NCI-H2227 (cell line): ENCODE measurements around the gene PAX7.
"Not testable (repeated sequence)": the region's sequence is repeated elsewhere in the genome, so short reads cannot be mapped to it uniquely, and the experiment has no call there.

Experiments
- DNase-seq: peaks from one replicate; lab custom pipeline; 2025; ENCODE audit not compliant: unreplicated experiment; lab: John Stamatoyannopoulos, UW

Gene PAX7

DNA sequence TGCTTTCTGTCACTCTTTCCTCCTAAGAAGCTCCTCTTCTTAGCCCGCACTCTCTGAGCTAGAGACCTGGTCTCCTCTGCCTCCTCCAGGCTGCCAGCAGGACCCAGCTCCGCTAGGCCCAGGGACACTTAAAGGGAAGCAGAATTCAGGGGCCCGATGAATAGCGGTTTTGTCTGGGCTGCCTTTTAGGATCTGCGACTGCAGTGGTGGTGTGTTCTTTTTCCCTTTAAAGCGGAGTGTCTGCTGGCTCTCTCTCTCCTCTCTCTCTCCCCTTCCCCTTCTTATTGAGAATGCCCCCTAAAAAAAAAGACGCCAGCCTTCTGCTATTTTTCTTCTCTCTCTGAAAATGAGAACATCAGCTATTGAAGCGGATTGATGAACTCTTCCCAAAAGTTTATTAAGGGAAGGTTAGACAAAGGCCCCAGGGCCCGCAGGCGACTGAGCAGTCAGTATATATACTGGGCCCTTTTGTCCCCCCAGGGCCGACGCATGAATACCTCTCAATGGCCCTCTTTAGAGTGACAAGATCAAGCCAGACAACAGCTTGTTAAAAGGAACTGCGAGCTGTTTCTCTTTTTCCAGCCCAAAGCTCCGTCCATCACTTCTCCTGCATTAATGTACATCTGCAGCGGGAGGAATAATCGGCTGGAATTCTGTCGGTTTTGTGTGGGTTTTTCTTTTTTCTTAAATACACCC is 27.0 kb downstream of the PAX7 start:
- DNase-seq, result no peak

DNA sequence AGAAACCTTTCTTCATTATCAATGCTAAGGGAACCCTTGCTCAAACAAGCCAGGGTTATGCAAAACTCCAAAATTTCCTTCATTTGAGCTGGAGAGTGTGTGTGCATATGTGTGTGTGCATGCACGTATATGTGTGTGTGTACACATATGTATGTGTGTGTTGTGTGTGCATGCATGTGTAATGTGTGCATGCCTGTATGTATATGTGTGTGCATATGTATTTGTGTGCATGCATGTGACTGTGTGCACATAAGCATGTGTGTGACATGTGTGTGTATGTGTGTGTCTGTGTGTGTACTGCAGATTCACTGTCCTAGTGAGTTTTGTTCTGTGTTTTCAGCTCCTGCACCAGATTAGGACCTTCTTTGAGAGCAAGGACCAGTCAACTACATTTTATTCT is 28.2 kb downstream of the PAX7 start:
- DNase-seq, result no peak

DNA sequence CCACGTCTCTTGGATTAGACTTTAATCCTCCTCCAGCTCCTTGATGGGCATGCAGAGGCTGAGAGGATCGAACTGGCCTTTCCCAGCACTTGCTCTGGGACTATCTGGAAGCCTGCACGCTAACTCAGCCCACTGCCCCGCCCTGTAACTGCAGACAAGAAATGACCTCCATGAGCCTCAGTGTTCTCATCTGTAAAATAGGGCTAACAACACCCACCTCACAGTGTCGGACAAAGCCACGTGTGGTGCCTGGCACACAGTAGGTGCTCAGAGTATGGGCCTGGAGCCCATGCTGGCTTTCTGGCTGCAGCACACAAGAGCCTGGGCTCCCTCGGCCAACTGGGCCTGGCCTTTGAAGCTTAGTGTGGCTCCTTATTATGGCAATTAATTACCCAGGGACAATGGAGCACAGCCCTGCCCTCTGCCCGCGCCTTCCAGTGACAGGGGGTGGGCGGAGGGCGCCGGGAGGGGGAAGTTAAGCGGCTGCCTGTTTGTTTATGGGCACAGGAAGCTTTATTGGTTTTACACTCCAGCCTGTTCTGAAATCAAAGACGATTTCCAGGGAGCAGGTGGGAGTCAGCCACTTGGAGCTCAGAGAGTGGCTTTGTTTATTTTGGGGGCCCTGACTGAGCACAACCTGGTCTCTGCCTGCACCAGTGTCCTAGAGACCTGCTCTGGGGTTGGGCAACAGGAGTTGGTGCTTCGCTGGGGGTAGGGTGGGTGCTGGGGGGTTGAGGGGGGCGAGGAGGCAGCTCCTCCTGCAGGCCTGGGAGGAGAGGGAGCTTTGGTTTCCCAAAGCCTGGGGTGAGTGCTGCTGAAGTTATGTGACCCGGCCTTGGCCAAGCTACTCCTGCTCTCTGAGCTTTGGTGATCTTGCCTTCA is 31.0 kb downstream of the PAX7 start:
- DNase-seq, result no peak

DNA sequence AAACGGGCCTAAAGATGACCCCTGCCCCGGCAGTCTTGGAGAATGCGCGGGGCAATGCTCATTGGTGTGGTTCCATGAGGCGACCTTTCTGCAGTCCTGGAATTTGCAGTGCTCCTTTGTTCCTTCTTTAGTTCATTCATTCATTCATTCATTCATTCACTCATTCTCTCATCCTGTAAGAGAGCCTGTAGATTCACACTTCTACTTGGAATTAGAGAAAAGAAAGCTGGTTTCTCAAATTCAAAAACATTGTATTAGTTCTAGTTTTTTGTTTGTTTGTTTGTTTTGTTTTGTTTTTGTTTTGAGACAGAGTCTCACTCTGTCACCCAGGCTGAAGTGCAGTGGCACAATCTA is 31.6 kb downstream of the PAX7 start:
- DNase-seq, result no peak

DNA sequence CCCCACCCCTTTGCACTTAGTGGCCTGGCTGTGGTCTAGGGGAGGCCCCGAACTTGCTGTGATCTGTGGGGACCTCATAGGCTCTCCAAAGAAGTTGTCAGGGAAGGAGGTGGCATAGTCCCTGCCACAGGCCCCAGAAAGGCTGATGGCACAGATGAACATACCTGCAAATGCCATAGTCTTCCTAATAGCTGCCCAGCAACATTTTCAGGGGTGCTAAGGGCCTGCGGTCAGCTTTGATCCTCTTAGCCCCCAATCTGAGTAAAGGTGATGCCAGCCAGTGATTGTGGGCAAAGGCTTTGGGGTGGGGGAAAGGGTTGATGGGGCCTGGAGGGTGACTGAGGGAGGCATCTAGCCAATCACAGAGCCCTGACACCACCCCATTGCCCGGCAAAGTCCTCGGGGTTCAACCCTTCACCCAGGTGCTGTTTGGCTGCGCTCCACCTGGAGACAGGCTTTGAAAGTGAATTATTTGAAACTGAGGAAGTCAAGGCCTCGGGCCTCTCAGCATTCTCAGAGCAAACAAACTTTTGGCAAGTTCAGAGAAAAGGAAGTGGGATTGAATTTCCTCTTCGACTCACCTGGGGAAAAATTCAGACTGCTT is 35.8 kb downstream of the PAX7 start:
- no peak for DNase-seq

DNA sequence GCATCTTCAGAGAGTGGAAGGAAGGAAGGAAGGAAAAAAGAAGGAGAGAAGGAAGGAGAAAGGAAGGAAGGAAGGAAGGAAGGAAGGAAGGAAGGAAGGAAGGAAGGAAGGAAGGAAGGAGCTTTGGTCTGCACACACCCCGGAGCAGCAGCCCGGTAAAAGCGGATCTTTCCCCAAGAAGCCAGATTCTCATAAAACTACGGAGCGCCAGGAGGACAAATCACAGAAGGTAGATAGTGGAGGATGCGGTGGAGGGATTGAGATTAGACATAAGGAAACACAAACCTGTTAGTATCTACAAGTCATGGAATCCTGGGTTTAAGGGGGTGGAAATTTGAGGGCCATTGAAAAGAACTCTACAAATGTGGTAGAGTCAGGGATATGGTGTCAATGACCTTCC is 36.7 kb downstream of the PAX7 start:
- no peak for DNase-seq

DNA sequence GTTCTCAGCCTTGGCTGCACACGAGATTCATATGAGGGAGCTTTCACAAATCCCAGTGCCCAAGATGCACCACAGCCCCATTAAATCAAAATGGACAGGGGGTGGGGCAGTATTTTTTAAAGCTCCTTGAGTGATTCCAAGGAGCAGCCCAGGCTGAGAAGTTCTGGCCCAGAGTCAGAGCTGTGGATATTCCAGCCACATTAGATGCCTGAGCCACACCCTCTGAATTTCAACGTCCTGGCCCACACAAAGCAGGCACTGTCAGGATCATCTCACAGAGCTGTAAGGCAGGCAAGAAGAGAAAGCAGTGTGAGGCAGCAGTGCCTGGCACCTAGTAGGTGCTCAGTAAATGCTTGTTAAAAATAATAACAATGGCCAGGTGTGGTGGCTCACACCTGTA is 37.4 kb downstream of the PAX7 start:
- DNase-seq, result no peak

DNA sequence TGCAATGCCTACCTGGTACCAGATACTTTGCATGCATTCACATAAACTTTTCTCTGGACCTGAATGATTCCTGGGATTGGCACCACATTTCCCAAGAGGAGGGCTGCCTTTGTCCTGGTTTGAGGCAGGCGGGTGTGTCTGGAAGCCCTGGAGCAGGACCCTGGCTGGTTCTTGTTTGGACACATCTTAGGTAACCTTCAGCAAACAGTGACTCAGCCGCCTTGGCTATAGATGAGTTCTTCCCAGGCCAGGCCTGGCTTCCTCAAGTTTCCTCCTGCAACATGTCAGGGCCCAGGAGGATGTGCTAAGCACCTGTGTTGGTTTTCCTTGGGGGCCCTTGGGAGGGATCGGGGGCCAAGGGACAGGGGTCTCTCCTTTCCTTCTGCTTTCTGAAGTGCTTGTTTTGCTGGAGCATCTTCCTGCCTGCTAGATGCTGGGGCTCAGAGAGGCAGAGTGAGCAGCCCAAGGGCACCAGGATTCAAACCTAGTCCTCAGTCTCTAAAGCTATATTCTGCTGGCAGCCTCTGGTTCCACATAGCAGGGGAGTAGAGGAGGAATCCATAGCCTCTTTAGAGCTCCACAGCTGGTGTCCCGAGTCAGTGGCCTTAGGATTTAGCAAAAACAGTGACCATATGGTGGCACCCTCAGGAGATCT is 38.2 kb downstream of the PAX7 start:
- DNase-seq, result no peak

DNA sequence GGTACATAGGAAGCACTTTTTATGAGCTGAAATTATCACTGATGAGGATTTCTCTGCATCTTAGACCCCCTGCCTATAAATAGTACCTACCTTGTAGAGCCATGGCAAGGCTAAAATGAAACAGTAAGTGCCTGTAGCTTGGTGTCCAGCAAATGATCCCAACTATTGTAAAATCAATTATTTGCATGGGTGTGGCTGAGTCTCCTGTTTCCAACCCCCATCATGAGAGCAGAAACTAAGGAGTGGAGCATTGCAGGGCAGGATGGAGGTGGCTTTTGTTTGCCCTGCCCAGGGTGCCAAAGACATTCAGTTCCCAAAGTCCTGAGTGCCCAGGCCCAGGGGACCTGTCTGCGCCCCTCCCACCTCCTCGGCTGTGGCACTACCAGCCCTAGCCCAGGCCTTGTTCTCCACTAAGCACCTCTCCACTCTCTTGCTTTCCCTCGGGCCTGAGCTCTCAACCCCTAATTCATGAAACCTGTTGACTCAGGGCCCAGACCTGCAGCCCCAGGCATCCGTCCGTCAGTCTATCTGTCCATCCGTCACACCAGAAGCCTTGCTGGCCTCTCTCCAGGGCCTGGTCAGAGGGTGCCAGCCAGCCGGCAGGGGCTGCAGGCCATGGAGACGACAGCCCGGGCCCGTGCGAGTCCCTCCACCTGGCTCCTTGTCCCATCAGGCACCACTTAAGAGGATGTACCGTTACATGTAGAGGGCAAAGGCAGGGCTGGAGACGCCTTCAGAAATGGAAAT is 39.6 kb downstream of the PAX7 start:
- no peak for DNase-seq

DNA sequence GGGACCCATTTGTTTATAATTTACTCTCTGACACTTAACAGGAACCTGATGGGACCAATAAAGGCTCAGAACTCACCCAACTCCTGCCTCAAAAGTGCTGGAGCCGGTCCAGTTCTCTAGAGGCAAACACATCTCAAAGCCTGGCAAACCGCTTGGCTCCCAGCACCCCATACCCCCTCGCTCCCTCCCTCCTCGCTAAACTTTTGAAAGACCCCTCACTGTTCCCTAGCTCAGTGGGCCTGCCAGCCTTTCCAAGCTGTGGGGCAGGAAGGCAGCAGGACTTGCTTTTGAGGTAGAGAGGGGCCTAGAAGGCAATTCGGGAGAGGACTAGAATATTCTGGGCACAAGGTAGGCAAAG is 40.2 kb downstream of the PAX7 start:
- no peak for DNase-seq

DNA sequence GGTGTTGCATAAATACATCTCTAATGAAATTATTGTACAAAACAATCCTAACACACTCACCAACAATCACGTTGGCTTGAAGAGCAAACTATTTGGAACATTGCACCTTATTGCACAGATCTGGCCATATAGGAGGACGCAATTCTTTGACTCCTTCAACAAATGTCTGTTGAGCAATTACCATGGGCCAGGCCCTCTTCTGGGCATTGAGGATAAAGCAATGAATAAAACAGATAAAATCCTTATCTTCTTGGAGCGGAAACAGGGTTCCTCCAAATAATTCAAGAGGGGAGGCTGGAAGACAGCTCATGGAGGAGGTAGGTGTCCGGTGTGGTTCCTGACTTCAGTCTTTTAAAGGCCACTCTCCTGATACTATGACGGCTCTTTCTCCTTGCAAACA is 43.3 kb downstream of the PAX7 start:
- DNase-seq, result no peak

DNA sequence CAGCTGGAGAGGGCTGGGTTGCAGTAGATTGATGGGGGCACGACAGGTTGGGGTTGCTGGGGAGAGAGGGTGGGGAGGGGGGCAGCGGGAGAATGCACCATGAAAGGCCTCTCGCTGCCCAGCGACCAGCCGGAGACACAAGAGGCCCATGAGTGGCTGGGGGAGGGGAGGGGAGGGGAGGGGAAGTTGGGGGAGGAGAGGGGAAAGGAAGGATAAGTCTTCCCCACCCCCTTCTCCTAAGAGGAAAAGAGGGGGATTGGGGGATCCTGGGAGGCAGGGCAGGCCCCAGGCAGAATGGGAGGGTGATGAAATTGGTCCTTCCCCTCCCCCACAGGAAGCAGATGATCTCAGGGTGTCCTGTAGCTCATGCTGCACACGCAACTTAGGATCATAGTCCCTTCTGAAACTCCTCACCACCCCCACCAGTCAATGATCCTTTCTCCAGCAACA is 45.7 kb downstream of the PAX7 start:
- DNase-seq, result no peak

DNA sequence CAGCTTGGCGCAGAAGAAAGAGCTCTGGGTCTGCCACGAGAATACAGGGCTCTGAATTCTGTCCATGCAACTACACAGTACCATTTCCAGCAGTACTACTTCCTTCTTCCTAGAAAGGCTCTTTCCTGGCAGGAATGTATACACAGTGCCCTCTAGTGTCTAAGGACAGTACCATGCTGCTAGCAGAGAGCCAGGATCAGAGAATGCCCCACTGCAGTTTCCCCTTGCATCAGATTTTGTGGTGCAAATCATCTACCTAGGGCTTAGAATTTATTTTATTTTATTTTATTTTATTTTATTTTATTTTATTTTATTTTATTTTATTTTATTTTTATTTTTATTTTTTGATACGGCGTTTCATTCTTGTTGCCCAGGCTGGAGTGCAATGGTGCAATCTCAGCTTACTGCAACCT is 50.8 kb downstream of the PAX7 start:
- DNase-seq, result peak; percentile 24

DNA sequence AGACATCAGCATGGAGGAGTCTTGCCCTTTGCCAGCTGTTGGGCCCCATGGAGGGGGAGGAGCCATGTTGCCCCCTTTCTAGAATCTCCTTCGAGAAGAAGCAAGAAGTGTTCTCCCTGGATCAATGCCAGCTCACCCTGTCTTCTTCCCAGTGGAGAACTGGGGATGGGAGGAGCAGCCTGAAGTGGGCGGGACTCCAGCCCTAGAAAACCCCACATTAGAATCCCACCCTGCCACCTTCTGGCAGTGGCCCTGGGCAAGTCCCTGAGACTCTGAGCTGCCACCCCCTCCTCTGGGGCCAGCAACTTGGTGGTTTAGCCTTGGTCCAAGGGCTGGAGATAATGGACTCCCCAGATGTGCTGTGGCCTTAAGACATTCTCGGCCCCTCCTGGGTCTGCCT is 51.7 kb downstream of the PAX7 start:
- no peak for DNase-seq

DNA sequence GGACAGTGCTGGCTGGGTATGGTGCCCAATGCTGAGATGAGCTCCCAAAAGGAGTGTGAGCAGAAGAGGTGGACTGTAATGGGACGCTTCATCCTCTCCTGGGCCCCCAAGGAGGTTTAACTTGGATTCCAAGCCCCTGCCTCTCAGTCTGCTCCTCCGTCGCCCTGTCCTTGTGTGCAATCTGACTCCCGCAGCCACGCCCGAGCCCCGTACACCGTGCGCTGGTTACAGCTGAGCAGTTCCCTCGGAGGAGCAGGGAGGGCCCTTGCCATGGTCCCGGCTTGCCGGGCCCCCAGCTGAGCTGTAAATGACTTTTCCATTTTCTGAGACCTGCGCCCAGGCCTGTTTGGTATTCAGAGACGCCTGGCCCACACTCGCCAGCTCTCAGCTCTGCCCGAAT is 53.7 kb downstream of the PAX7 start:
- no peak for DNase-seq

DNA sequence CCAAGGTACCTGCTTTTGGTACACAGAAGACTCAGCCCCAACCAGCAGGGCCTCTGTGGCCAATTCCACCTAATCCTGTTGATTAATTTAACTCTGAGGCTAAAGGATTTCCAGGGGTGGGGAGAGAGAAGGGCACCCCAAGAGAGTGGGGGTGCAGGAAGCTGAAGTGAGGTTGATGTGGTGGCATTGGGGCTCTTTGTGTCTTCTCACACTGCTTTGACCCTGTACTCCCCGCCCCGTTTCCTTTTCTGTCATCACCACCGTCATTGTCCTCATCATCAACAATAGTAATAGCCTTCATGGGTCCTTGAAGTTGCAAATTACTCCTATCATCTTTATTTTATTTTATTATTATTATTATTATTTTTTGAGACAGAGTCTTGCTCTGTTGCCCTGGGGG is 55.9 kb downstream of the PAX7 start:
- DNase-seq, result no peak

DNA sequence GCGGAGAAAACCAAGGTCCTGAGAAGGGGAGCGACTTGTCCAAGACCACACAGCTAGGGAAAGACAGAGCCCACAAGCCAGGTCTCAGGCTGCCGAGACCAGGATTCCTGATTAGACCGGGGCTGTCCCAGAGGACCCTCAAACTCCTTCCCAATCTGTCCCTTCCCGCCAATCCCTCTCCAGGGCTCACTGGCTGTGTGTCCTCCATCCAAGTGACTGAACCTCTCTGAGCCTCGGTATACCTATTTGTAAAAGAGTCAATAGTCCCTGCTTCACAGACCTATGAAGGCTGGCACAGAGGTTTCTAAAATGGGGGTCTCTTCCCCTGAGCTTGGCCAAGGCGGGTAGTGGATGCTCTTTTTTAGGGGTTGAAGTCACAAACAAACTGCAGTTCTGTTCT is 56.6 kb downstream of the PAX7 start:
- no peak for DNase-seq

DNA sequence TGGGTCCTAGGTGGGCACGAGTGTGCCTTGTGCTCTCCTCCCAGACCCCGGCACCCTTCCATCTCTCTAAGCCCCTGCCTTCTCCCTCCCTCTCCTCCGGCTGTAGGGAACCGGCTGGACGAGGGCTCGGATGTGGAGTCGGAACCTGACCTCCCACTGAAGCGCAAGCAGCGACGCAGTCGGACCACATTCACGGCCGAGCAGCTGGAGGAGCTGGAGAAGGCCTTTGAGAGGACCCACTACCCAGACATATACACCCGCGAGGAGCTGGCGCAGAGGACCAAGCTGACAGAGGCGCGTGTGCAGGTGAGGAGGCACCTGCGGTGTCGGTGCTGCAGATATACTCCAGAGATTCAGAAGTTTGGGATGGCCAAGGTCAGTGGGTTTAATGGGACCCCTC is 61.0 kb downstream of the PAX7 start:
- DNase-seq, result no peak

DNA sequence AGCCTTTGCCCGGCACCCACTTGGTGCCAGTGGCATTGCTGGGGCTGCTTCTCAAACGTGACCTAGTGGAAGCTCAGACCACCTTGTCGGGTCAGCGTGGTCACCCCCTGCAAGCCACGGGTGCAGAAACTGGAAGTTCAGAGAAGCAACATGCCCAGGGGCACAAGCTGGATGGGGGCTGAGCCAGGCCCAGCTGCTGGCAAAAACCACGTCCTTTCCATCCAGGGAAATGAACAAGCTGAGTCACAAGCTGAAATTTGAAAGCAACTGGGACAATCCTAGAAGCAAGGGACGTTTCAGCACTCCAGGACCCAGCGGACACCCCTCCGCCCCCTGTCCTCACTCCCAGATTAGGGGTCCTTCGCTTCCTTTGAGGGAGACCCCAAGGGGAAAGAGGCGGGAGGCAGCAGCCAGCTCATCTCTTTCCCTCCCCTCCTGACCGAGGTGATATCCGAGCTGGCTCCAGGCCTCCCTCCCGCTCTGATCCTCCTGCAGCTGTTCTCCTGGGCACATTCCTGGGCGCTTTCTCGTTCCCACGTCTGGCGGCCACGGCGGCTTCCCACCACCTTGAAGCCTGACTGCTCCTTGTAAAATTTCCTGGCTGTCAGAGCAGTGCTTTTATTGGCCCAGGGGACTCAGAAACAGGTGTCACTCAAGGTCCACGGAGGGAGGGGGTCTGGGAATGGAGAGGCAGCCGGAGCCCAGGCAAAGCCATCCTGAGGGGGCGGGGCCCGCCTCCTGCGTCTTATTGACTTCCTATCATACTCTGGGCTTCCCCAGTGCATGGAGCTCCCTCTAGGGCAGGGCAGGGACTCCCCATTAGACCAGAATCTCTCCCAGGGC is 62.8 kb downstream of the PAX7 start:
- DNase-seq, result peak; percentile 29

DNA sequence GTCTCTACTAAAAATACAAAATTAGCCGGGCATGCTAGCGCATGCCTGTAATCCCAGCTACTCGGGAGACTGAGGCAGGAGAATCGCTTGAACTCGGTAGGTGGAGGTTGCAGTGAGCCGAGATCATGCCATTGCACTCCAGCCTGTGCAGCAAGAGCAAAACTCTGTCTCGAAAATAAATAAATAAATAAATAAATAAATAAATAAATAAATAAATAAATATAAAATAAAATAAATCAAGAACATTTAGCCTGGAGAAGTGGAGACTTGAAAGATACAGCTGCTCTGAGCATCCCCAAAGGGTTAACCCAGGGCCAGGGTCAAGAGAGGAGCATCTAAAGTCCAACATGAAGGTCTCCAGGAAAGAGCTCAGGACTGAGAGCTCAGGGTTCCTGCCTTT is 63.6 kb downstream of the PAX7 start:
- not testable (repeated sequence) for DNase-seq
